GM21737 (cell line): ENCODE results near the gene FLT1.
A peak's percentile ranks its signal among the peaks of the same experiment; 100 is the strongest.

Source experiments
- ATAC-seq: cut with Tn5 transposase; IDR thresholded peaks from one replicate; pipeline ENCODE4 v1.9.1; 2021; ENCODE audit warnings: mild to moderate bottlenecking, moderate library complexity; ENCODE audit not compliant: unreplicated experiment

The FLT1 gene

DNA sequence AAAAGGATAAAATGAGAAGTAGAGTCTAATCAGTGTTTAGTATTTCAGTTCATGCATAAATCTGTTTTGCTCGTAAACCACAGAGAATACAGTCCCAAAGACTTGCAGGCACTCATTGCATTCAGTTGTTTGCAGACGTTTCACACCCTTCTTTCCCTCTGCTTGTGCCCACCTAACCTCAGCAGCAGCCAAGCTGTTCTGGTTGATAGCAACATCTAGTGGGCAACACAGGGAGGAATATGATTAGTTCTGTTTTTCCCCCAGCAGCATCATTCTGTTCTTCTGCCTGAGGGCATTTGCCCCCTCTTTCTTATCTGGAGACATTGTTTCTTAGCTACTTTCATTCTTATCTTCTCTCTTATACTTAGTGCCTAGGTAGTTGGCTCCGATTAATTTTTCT, 221.0 kb downstream of the FLT1 start:
- no peak for ATAC-seq

DNA sequence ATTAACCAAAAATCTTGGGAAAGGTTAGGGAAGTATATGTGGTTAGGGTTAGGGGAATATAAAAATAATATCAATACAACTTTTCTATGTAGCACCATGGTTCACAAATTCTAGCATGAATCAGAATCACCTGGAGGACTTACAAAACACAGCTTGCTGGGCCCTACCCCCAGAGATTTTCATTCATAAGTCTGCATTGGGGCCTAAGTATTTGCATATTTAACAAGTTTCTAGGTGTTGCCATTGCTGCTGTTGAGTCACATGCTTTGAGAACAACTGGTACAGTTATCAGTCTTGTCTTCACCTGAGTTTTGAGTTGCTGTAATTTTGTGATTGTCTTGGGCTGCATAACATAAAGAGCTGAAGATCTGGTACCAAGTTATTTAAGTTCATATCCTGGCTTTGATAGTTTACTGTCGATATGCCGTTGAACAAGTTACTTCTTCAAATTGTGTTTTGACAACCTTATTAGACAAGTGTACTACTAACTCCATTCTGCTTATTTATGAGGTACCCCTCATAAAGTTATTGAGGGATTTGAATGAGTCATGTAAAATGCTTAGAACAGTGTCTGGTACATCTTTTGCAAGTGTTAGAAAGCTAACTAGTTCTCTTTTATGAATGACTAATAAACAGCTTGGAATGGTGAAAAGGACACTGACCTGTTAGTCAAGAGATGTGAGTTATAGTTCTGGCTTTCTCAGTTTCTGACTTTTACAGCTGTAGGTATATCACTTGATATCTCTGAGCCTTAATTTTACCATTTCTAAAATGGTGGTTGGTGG, 223.7 kb downstream of the FLT1 start:
- ATAC-seq: no peak

DNA sequence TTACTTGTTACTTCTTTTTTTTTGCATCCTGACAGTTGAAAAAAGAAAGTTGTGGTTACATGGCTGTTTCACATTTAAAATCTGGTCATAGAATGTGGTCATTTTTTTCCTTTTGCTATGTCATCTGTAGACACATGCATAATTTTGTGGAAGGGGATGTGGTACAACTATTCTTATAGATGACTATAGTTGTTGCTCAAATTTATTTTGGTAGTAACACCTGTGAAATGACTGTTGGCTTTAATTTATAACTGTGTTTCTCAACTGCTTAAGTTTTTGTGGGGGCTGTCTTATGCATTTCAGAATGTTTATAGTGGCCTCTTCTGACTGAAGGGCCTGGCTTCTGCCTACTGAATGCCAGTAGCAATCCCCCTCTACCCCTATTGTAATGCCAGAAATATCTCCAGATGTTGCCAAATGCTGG, 226.1 kb downstream of the FLT1 start:
- ATAC-seq: peak; percentile 93

DNA sequence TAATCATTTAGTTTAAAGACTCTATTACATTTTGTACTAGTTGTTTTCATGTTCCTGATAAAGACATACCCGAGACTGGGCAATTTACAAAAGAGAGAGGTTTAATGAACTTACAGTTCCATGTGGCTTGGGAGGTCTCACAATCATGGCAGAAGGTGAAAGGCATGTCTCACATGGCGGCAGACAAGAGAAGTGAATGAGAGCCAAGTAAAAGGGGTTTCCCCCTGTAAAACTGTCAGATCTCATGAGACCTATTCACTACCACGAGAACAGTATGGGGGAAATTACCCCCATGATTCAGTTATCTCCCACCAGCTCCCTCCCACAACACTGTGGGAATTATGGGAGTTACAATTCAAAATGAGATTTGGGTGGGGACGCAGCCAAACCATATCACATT, 227.4 kb downstream of the FLT1 start:
- ATAC-seq: no peak

DNA sequence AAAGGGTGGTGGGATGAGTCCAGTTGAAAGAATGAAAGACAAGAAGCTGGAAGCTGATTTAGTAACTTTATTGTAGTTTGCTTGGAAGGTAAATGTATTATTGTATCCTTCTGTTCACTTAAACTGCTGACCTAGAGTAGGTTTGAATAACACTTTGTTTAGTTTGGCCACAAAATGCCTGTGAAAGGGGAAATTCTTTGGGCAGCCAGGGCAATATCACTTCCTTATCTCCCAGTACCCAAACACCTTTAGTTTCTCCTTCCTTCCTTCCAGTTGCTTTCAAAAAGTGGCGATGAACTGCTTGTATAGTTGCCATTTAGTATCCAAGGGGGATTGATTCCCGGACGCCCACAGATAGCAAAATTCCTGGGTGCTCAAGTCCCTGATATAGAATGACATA, 236.5 kb downstream of the FLT1 start:
- no peak for ATAC-seq

DNA sequence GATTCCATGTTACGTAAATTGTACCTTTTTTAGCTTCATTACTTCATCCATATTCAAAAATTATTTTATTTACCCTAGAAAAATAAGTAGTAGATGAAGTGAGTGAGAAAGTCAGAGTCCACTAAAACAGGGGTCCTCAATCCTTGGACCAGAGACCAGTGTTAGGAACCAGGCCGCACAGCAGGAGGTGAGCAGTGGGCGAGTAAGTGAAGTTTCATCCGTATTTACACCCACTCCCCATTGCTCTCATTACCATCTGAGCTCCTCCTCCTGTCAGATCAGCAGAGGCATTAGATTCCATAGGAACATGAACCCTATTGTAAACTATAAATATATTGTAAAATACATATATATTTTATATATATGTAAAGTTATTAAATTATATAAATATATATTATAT, 237.6 kb downstream of the FLT1 start:
- no peak for ATAC-seq

DNA sequence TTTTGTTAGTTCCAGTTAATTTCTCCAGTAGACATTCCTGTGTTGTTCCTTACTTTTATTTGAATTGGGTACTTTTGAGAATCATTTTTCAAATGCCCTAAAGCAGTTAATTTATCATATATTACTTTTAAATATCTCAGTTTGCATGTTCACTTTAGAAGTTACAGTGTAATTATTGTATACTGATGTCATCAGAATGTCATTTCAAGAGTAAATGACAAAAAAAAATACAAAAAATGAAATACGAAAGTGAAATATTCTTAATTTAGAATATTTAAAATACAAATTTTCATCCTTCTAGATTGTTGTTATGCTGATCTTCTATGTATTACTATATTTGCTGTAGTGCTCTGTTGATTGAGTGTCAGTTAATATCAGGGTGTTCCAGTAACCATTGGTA, 242.4 kb downstream of the FLT1 start:
- ATAC-seq: no peak

DNA sequence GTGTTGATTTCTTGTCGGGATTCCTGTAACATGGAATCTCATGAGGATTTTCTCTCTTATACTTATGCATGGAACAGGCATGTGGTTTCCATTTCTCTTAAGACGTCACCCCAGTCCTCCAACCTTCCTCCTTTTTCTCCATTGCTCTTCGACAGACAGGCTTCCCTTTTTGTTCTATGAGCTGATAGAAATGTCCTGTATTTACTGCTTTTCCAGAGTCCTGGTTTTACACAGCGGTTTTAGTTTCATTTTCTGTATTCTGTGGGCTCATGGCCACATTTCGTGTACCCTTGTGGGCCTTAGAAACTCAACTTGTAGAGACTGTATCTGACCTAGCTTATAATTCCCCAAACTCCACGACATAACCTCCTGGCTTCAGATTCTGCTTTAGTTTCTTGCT, 243.5 kb downstream of the FLT1 start:
- ATAC-seq: no peak

DNA sequence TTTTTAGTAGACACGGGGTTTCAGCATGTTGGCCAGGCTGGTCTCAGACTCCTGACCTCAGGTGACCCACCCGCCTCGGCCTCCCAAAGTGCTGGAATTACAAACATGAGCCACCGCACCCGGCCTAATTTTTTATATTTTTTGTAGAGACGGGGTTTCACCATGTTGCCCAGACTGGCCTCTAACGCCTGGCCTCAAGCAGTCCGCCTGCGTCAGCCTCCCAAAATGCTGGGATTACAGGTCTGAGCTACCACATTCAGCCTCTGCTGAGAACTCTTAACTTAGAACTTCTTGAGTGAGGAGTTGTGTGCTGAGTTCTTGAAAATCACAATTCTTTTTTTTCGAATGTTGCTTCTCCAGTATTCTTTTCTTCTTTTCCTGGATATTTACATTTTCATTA, 244.4 kb downstream of the FLT1 start:
- ATAC-seq: no peak
